COLO668 (cell line): ENCODE results near the gene PCDHGB4.
"Not testable (repeated sequence)": the region's sequence is repeated elsewhere in the genome, so short reads cannot be mapped to it uniquely, and the experiment has no call there.

ENCODE experiments used
- DNase-seq: peaks from one replicate; lab custom pipeline; 2025; ENCODE audit not compliant: unreplicated experiment; lab: John Stamatoyannopoulos, UW

PCDHGB4 gene

DNA sequence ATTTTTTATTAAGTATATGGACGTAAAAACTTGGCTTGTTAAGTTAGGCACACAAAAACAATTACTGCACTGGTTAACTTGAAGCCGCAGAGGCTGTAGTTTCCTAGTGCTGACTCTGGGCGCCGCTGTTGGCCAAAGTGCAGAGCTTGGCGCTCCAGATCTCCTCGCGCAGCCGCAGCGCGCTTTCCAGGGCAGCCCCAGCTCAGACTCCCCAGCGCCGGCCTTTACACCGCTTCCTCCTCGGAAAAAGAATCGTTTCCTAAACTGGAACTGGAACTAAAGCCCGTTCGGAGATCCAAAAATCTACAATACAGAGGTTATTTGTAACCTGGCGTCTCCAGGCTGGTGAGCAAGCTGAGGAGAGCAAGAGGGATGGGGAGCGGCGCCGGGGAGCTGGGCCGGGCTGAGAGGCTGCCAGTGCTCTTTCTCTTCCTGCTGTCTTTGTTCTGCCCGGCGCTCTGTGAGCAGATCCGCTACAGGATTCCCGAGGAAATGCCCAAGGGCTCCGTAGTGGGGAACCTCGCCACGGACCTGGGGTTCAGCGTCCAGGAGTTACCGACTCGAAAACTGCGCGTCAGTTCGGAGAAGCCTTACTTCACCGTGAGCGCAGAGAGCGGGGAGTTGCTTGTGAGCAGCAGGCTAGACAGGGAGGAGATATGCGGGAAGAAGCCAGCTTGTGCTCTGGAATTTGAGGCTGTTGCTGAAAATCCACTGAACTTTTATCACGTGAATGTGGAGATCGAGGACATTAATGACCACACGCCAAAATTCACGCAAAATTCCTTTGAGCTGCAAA is 10.5 kb downstream of the PCDHGB4 start, which contains the start of gene PCDHGB5:
Gene PCDHGB5 (plus strand): TSS at position 192 of the 796 bp plus-strand sequence. CDS start 181 bp downstream, at position 373.
- not testable (repeated sequence) for DNase-seq

- no peak for DNase-seq
Observed at GRCh38 chr5:141398608-141399007, 11.1 kb downstream of the PCDHGB4 start.

DNA sequence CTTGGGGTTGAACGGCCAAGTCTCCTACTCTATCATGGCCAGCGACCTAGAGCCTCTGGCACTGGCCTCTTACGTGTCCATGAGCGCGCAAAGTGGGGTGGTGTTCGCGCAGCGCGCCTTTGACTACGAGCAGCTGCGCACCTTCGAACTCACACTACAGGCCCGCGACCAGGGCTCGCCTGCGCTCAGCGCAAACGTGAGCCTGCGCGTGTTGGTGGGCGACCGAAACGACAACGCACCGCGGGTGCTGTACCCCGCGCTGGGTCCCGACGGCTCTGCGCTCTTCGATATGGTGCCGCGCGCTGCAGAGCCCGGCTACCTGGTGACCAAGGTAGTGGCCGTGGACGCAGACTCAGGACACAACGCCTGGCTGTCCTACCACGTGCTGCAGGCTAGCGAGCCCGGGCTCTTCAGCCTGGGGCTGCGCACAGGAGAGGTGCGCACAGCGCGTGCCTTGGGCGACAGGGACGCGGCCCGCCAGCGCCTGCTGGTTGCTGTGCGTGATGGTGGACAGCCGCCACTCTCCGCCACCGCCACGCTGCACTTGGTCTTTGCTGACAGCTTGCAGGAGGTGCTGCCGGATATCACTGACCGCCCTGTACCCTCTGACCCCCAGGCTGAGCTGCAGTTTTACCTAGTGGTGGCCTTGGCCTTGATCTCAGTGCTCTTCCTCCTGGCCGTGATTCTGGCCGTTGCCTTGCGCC is 12.2 kb downstream of the PCDHGB4 start:
- no peak for DNase-seq

DNA sequence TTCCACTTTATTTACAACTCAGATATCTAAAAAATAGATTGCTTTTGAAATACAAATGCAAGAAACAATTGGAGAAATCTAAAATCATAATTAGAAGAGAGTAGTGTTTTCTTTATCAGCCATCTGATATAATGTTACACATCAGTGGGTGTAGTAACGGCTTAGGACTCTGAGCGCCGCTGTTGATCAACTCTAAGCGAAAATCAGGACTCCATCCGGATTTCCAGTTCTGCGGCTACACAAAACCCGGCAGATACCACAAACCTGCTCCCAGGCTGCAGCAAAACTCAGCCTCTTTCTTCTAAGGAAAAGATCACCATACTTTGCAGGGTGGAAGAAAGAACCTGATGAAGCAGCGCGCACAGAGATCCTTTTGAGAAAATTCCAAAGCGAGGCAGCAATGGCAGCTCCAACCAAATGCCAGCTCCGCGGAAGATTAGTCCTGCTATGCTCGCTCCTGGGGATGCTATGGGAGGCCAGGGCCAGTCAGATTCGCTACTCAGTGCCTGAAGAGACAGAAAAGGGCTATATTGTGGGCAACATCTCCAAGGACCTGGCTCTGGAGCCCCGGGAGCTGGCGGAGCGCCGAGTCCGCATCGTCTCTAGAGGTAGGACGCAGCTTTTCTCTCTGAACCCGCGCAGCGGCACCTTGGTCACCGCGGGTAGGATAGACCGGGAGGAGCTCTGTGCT is 15.2 kb downstream of the PCDHGB4 start, which contains the start of gene PCDHGA9:
Gene PCDHGA9 (plus strand): TSS at position 226 of the 691 bp plus-strand sequence. CDS start 175 bp downstream, at position 401.
- no peak for DNase-seq

DNA sequence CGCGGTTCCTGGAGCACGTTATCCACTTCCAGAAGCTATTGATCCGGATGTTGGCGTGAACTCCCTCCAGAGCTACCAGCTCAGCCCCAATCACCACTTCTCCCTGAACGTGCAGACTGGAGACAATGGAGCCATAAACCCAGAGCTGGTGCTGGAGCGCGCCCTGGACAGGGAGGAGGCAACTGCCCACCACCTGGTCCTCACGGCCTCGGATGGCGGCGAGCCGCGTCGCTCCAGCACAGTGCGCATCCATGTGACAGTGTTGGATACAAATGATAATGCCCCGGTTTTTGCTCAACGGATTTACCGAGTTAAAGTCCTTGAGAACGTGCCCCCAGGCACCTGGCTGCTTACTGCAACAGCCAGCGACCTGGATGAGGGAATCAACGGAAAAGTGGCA is 15.9 kb downstream of the PCDHGB4 start:
- no peak for DNase-seq

- not testable (repeated sequence) for DNase-seq
Observed at GRCh38 chr5:141407790-141408505, 20.4 kb downstream of the PCDHGB4 start, which contains the start of gene PCDHGB6. PCDHGB6 (plus strand) TSS chr5:141408021; CDS start chr5:141408203, 182 bp downstream.

GRCh38 chr5:141409598-141410306 is 22.3 kb downstream of the PCDHGB4 start:
- no peak for DNase-seq

- DNase-seq: no peak
Observed at GRCh38 chr5:141411575-141411974, 24.1 kb downstream of the PCDHGB4 start.

DNA sequence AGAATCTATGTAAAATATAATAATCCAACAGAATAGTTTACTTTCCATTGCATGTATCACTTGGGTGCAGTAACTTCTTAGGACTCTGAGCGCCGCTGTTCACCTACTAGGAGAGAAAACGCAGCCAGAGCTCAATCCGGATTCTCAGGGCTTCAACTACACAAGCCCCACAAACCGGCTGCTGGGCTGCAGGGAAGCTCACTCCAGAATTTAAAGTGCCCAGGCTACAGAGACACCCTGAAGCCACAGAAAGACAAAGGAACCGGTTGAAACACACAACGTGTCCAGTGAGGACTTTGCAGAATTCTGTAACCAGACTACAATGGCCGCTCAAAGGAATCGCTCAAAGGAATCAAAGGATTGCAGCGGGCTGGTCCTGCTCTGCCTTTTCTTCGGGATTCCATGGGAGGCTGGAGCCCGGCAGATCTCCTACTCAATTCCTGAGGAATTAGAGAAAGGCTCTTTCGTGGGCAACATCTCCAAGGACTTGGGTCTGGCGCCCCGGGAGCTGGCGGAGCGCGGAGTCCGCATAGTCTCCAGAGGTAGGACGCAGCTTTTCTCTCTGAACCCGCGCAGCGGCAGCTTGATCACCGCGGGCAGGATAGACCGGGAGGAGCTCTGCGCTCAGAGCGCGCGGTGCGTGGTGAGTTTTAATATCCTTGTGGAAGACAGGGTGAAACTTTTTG is 25.5 kb downstream of the PCDHGB4 start, which contains the start of gene PCDHGA10:
Gene PCDHGA10 (plus strand): TSS at position 134 of the 686 bp plus-strand sequence. CDS start 189 bp downstream, at position 323.
- DNase-seq: peak; percentile 60

GRCh38 chr5:141413540-141414069 is 26.1 kb downstream of the PCDHGB4 start:
- DNase-seq: peak; percentile 29

GRCh38 chr5:141414548-141415274 is 27.2 kb downstream of the PCDHGB4 start:
- DNase-seq: not testable (repeated sequence)

DNA sequence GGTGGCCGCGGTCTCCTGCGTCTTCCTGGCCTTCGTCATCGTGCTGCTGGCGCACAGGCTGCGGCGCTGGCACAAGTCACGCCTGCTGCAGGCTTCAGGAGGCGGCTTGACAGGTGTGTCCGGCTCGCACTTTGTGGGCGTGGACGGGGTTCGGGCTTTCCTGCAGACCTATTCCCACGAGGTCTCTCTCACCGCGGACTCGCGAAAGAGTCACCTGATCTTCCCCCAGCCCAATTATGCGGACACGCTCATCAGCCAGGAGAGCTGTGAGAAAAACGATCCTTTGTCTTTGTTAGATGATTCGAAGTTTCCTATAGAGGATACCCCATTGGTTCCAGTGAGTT is 27.7 kb downstream of the PCDHGB4 start:
- not testable (repeated sequence) for DNase-seq

DNA sequence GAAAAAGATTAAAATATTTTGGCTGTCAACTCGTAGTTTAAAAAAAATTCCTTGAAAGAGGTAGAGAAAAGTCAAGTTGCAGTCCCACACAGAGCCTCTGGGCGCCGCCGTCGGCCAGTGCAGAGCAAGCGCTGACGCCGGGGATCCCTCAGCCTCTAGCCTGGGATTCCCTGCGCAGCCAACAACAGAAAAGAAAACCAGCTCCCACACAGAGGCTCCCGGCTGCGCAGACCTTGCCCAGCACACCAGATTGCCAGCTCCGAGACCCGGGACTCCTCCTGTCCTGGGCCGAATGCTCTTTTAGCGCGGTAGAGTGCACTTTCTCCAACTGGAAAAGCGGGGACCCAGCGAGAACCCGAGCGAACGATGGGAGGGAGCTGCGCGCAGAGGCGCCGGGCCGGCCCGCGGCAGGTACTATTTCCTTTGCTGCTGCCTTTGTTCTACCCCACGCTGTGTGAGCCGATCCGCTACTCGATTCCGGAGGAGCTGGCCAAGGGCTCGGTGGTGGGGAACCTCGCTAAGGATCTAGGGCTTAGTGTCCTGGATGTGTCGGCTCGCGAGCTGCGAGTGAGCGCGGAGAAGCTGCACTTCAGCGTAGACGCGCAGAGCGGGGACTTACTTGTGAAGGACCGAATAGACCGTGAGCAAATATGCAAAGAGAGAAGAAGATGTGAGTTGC is 30.1 kb downstream of the PCDHGB4 start, which contains the start of gene PCDHGB7:
Gene PCDHGB7 (plus strand): TSS at position 184 of the 679 bp plus-strand sequence. CDS start 183 bp downstream, at position 367.
- not testable (repeated sequence) for DNase-seq

GRCh38 chr5:141419074-141419880 is 31.8 kb downstream of the PCDHGB4 start:
- DNase-seq: no peak

GRCh38 chr5:141420855-141421488 is 33.5 kb downstream of the PCDHGB4 start, which contains the start of gene PCDHGA11:
PCDHGA11 (plus strand) TSS chr5:141421051; CDS start chr5:141421228, 177 bp downstream.
- DNase-seq: no peak

DNA sequence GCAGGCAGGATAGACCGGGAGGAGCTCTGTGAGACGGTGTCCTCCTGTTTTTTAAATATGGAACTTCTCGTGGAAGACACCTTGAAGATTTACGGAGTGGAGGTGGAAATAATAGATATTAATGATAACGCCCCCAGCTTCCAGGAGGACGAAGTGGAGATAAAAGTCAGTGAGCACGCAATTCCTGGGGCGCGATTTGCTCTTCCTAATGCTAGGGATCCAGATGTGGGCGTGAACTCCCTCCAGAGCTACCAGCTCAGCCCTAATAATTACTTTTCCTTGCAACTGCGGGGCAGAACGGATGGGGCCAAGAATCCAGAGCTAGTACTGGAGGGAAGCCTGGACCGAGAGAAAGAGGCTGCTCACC is 34.0 kb downstream of the PCDHGB4 start:
- no peak for DNase-seq
